ENCODE results near the gene DCST2.
"Not testable (repeated sequence)": the region's sequence is repeated elsewhere in the genome, so short reads cannot be mapped to it uniquely, and the experiment has no call there.

DCST2 gene

GRCh38 chr1:154995301-154995983 is 38.1 kb downstream of the DCST2 start:
- not testable (repeated sequence) for DNase-seq

- DNase-seq, result no peak
These were observed 39.0 kb downstream of the DCST2 start for GRCh38 chr1:154994591-154994990.

- no peak for DNase-seq
These were observed 39.4 kb downstream of the DCST2 start for GRCh38 chr1:154994269-154994587.

GRCh38 chr1:154993572-154994268 is 39.9 kb downstream of the DCST2 start, which contains the start of gene LENEP:
LENEP (plus strand) TSS chr1:154993586; CDS start chr1:154993608, 22 bp downstream.
- DNase-seq, result no peak

GRCh38 chr1:154992721-154993571 is 40.6 kb downstream of the DCST2 start:
- DNase-seq, result peak; percentile 47

- DNase-seq, result no peak
These were observed 43.3 kb downstream of the DCST2 start for GRCh38 chr1:154990276-154990675.

GRCh38 chr1:154989195-154989860 is 44.3 kb downstream of the DCST2 start:
- DNase-seq, result no peak

GRCh38 chr1:154988058-154988954 is 45.3 kb downstream of the DCST2 start:
- DNase-seq, result no peak

- DNase-seq, result no peak
These were observed 46.3 kb downstream of the DCST2 start for GRCh38 chr1:154987326-154987725.

GRCh38 chr1:154986736-154987135 is 46.8 kb downstream of the DCST2 start:
- not testable (repeated sequence) for DNase-seq

- no peak for DNase-seq
These were observed 49.7 kb downstream of the DCST2 start for GRCh38 chr1:154983776-154984466.

GRCh38 chr1:154982897-154983648 is 50.5 kb downstream of the DCST2 start, which contains the start of gene FLAD1:
FLAD1 (plus strand) TSS chr1:154983344; CDS start chr1:154983695, 351 bp downstream.
- peak; percentile 98 for DNase-seq

- no peak for DNase-seq
These were observed 51.2 kb downstream of the DCST2 start for GRCh38 chr1:154982341-154982740.

GRCh38 chr1:154978360-154978759 is 55.2 kb downstream of the DCST2 start:
- no peak for DNase-seq

GRCh38 chr1:154977762-154978161 is 55.8 kb downstream of the DCST2 start:
- DNase-seq, result not testable (repeated sequence)

GRCh38 chr1:154975409-154976059 is 58.0 kb downstream of the DCST2 start:
- DNase-seq, result no peak

- peak; percentile 93 for DNase-seq
These were observed 58.7 kb downstream of the DCST2 start for GRCh38 chr1:154974808-154975408.

- peak; percentile 99 for DNase-seq
These were observed 59.3 kb downstream of the DCST2 start, which contains the start of gene CKS1B for GRCh38 chr1:154974102-154974807. CKS1B (plus strand) TSS chr1:154974681; CDS start chr1:154974746, 65 bp downstream.
